GM19023 (cell line): Measurements from ENCODE around the gene LTBP3.

Experiments
- ATAC-seq: cut with Tn5 transposase; IDR thresholded peaks from one replicate; pipeline ENCODE4 v1.9.1; 2021; ENCODE audit warnings: mild to moderate bottlenecking, moderate library complexity; ENCODE audit not compliant: unreplicated experiment

LTBP3 gene

GRCh38 chr11:65555693-65556231 is 2.4 kb downstream of the LTBP3 start:
- ATAC-seq = no peak

GRCh38 chr11:65554842-65555430 is 3.2 kb downstream of the LTBP3 start:
- no peak for ATAC-seq

GRCh38 chr11:65554057-65554818 is 3.9 kb downstream of the LTBP3 start:
- ATAC-seq = no peak

GRCh38 chr11:65553301-65554001 is 4.7 kb downstream of the LTBP3 start:
- no peak for ATAC-seq

GRCh38 chr11:65552388-65552951 is 5.7 kb downstream of the LTBP3 start:
- no peak for ATAC-seq

GRCh38 chr11:65551572-65552387 is 6.4 kb downstream of the LTBP3 start:
- peak; percentile 58 for ATAC-seq

GRCh38 chr11:65549096-65549495 is 9.1 kb downstream of the LTBP3 start:
- no peak for ATAC-seq

GRCh38 chr11:65548395-65548794 is 9.8 kb downstream of the LTBP3 start:
- no peak for ATAC-seq

GRCh38 chr11:65547446-65548125 is 10.6 kb downstream of the LTBP3 start:
- no peak for ATAC-seq

- ATAC-seq = peak; percentile 77
These were observed 11.8 kb downstream of the LTBP3 start for GRCh38 chr11:65546217-65546958.

GRCh38 chr11:65545853-65546216 is 12.3 kb downstream of the LTBP3 start:
- ATAC-seq = no peak

GRCh38 chr11:65542738-65543390 is 15.3 kb downstream of the LTBP3 start:
- no peak for ATAC-seq

GRCh38 chr11:65541093-65541982 is 16.8 kb downstream of the LTBP3 start:
- ATAC-seq = no peak

GRCh38 chr11:65540290-65541092 is 17.7 kb downstream of the LTBP3 start:
- peak; percentile 77 for ATAC-seq

- ATAC-seq = peak; percentile 60
These were observed 18.3 kb downstream of the LTBP3 start for GRCh38 chr11:65539744-65540289.

- no peak for ATAC-seq
These were observed 19.0 kb downstream of the LTBP3 start for GRCh38 chr11:65538915-65539743.
